GM10847 (cell line): ENCODE measurements around the gene REPS2.

ENCODE experiments used
- POLR2A ChIP-seq: IDR thresholded peaks from 2 replicates; pipeline ENCODE4 v1.6.1; 2011; ENCODE audit not compliant: insufficient read length; ENCODE audit errors: extremely low read depth

The REPS2 gene

GRCh38 chrX:16946361-16946964, at the start of gene REPS2:
TSS of gene REPS2 (plus strand) at chrX:16946658. CDS start at chrX:16946862, 204 bp downstream.
- TF ChIP-seq POLR2A = no peak

GRCh38 chrX:16897445-16897844, 49.0 kb upstream of the REPS2 start:
- TF ChIP-seq POLR2A = no peak

GRCh38 chrX:16903274-16904022, 43.0 kb upstream of the REPS2 start:
- no peak for TF ChIP-seq POLR2A

DNA sequence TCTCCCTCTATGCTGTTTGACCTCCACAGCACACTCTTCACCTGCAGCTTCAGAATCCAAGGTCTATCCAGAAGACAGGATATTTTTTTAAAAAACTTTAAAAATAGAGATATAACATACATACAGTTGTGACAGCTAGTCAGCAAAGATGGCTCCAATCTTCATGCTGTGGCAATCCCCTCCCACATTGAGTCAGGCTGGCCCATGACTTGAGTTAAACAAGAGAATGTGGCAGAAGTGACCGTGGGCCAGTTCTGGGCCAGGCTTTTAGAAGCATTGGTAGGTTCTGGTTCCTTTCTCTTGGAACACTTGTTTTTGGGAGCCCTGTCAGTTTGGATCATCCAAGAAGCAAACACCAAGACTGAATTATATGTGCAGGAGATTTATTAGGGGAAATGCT, 36.1 kb upstream of the REPS2 start:
- no peak for TF ChIP-seq POLR2A

GRCh38 chrX:16914058-16914457, 32.4 kb upstream of the REPS2 start:
- no peak for TF ChIP-seq POLR2A

DNA sequence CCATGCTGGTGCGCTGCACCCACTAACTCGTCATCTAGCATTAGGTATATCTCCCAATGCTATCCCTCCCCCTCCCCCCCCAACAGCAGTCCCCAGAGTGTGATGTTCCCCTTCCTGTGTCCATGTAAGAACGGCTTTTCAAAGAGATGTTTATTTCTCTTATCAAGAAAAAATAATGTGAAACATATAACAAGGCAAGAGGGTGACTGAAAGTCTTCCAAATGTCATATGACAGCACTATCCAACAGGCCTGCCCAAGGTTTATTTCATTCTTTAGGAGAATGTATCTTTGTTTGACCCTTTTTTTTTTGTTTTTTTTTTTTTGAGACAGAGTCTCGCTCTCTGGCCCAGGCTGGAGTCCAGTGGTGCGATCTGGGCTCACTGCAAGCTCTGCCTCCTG, 29.9 kb upstream of the REPS2 start:
- TF ChIP-seq POLR2A = no peak

- no peak for TF ChIP-seq POLR2A
Measured at GRCh38 chrX:16917120-16917519, 29.3 kb upstream of the REPS2 start.

GRCh38 chrX:16918979-16919378, 27.5 kb upstream of the REPS2 start:
- TF ChIP-seq POLR2A = no peak

DNA sequence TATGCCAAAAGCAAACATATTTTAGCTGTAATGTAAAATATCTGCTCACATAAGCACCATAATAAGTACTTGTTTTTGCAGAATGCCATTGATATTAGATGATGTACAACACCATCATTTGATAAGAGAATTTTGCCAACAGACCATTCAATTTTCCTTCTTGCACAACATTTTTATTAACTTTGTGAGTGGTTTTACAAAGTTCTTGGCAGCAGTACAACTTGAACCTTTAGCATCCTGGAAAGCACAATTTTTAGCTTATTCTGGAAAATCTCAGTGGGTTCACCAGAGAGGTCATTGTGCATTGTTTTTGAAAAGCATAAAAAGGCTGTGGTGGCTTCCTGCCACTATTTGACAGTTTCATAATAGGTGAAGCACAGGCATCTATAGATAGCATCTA, 26.4 kb upstream of the REPS2 start:
- no peak for TF ChIP-seq POLR2A

DNA sequence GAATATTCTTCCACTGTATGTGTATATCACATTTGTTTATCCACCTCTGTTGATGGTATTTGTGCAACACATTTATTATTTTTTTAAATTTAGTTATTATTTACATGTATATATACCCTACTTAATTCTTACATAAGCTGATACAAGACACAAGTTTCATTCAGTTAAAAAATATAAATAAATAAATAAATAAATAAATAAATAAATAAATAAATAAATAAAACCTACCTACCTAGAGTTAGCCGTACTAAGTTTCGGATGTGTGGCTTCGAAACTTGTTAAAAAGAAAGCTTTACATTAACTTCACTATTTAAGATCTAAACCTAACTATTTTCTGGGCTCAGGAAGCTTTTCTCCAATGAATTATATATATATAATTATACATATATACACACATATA, 23.3 kb upstream of the REPS2 start:
- no peak for TF ChIP-seq POLR2A

DNA sequence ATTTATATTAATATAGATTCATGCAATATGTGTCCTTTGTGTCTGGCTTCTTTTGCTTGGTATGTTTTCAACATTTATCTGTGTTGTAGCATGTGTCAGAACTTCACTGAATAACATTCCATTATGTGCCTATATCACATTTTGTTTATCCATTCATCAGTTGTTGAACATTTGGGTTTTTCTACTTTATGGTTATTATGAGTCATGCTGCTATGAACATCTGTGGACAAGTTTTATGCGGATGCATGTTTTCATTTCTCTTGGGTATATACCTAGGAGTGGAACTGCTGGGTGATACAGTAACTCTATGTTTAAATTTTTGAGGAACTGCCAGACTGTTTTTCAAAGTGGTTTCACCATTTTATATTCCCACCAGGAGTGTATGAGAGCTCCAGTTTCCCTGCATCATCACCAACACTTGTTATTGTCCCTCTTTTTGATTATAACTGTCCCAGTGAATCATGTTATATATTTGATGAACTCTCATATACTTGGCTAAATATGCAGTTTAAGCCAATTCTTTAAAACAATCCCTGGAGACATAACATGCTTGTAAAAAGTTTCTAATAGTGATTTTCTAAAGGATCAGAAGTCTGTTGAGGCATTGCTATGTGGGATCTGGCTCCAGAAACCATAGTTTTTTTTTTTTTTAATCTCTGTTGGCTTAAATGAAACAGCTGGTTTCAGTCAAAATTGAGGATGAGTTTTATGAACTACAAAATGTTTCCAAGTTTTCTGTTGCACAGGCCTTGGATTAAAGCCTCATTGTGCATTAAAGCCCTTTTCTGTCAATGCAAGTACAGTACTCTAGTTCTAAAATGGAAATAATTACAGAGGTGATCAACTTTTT, 21.6 kb upstream of the REPS2 start:
- TF ChIP-seq POLR2A = no peak

DNA sequence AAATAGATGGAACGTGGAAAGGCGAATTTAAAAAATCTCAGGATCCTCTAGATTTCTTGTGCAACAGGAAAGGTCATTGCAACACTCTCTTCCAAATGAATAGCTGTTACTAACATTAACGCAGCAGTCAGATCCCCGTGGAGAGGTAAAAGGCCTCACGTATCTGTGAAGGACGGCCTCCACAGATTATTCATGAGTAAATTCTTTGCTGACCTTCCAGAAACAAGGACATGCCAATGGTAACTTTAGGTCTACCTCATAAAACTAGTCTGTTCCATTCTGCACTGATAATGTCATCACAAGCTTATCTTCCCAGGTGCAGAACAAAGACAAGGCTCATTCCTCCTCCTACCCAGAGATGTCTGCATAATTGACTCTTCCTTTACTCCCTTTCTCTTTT, 16.1 kb upstream of the REPS2 start:
- TF ChIP-seq POLR2A = no peak

DNA sequence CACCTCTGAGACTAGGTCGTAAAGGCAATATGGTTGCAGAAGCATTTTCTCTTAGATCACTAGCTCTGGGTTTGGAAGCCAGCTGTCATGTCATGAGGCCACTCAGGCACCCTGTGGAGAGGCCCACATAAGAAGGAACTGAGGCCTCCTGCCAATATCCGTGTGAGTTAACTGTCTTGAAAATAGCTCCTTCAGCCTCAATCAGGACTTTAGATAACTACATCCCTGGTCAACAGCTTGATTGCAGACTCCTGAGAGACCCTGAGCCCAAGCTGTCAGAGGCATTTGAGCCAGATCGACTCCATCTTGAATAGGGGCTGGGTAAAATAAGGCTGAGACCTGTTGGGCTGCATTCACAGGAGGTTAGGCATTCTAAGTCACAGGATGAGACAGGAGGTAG, 15.1 kb upstream of the REPS2 start:
- no peak for TF ChIP-seq POLR2A

- TF ChIP-seq POLR2A = no peak
Measured at GRCh38 chrX:16931855-16932575, 14.4 kb upstream of the REPS2 start.

- no peak for TF ChIP-seq POLR2A
Measured at GRCh38 chrX:16934185-16934584, 12.3 kb upstream of the REPS2 start.
